ENCODE data around the gene E2F1. TPM values are rescaled to one million over a fixed set of nuclear protein-coding genes. Genes with fewer than 3 reads are reported as not detected.

The E2F1 gene
- total RNA-seq, 1 experiment from 2014 or later, result 48.7 TPM

GRCh38 chr20:33687993-33688937, 2.1 kb upstream of the E2F1 start:
- peak; percentile 45 for DNase-seq (ENCODE audit: low read depth)

- DNase-seq (ENCODE audit: low read depth), result peak; percentile 90
These were observed 1.3 kb upstream of the E2F1 start for GRCh38 chr20:33687370-33687915.

GRCh38 chr20:33686984-33687366, 790 bp upstream of the E2F1 start:
- no peak for DNase-seq (ENCODE audit: low read depth)

DNA sequence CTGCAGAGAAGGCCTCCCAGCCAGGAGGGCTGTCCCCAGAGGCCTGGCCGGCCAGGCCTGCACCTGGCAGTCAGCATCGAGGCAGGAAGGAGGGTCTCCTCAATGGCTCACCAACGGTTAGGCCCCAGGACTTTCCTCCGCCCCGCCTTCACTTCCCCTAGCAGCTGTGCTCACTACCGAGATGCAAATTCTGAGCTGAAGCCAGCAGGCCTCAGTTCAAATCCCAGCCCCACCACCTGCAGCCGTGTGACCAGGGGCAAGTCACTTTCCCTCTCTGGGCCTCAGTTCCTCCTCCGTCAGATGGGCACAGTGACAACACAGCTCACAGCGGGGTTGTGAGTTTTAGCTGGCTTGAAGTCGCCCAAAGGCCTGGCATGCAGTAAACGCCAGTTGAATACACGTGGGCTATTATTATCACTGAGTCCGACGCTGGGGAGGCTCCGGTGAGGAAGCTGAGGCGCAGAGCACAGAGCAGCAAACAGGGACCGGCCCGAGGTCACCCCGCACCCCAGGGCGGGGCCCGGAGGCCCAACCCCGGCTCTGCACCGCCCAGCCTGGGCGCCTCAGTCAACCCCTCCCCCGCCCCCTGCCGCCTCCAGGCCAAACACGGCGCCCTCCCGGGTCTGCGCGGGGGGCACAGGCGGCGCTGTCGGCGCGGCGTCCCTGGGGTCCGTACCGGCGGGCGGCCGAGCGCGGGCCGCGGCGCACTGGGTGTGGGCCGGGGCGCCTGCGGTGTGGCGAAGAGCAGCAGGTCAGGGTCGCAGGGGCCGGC, 671 bp downstream of the E2F1 start:
- DNase-seq (ENCODE audit: low read depth), result no peak

- no peak for DNase-seq (ENCODE audit: low read depth)
These were observed 1.5 kb downstream of the E2F1 start for GRCh38 chr20:33684533-33685327.

GRCh38 chr20:33681728-33682353, 4.3 kb downstream of the E2F1 start:
- no peak for DNase-seq (ENCODE audit: low read depth)

DNA sequence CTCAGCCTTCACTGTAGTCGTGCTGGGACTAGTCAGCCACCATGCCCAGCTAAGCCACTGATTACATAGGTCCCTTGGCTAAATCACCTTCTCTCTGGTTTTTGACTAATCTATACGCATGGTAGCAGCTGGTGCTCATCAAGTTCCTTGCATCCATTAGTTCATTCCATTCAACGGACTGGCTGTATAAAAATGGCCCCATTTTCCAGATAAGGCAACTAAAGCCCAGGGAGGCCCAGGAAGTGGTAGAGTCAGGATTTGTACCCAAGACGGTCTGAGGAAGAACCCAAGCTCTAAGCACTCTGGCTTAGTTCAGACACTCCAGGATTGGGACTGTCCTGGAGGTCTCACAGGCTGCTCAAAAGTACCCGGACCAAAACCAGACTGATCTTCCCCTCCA, 4.9 kb downstream of the E2F1 start:
- DNase-seq (ENCODE audit: low read depth), result no peak

DNA sequence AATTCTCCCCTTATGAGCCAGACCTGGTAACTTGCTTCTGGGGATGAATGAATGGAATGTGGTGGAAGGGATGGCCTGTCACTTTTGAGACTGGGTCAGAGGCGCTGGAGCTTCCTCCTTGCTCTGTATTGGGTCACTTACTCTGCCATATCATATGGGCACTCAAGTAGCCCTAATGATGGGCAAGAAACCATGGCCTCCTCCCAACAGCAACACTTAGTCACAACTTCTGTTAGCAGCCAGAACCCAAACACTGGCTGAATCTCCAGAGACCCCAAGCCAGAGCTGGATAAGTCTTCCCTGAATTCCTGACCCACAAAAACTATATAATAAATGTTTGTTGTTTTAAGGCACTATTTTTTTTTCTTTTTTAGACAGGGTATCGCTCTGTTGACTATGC, 5.5 kb downstream of the E2F1 start:
- no peak for DNase-seq (ENCODE audit: low read depth)

- no peak for DNase-seq (ENCODE audit: low read depth)
These were observed 6.3 kb downstream of the E2F1 start for GRCh38 chr20:33679758-33680485.

DNA sequence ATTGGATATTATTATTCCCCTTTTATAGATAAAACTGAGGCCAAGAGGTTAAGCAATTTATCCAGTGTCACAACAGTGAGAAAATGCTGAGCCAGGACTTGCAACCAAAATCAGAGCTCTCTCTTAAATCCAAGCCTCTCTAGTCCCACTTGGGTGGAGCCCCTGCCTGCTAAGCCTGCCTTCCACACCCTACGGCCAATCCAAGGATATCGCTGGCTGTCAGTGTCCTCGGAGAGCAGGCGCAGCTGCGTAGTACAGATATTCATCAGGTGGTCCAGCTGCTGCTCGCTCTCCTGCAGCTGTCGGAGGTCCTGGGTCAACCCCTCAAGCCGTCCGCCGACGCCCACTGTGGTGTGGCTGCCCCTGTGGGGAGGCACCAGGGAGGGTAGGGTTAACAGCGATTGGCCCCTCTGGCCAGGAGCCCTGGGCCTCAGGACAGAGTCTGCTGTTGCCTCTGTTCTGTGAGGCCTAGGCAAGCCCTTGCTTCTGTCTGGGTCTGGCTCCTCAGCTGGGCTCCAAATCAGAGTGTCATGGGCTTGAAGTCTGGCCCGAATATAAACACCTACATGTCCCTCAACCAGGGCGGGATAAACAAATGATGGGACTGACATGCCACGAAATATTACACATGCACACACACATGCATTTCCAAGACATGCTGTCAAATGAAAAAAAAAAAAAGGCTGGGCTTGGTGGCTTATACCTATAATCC, 8.0 kb downstream of the E2F1 start:
- no peak for DNase-seq (ENCODE audit: low read depth)

DNA sequence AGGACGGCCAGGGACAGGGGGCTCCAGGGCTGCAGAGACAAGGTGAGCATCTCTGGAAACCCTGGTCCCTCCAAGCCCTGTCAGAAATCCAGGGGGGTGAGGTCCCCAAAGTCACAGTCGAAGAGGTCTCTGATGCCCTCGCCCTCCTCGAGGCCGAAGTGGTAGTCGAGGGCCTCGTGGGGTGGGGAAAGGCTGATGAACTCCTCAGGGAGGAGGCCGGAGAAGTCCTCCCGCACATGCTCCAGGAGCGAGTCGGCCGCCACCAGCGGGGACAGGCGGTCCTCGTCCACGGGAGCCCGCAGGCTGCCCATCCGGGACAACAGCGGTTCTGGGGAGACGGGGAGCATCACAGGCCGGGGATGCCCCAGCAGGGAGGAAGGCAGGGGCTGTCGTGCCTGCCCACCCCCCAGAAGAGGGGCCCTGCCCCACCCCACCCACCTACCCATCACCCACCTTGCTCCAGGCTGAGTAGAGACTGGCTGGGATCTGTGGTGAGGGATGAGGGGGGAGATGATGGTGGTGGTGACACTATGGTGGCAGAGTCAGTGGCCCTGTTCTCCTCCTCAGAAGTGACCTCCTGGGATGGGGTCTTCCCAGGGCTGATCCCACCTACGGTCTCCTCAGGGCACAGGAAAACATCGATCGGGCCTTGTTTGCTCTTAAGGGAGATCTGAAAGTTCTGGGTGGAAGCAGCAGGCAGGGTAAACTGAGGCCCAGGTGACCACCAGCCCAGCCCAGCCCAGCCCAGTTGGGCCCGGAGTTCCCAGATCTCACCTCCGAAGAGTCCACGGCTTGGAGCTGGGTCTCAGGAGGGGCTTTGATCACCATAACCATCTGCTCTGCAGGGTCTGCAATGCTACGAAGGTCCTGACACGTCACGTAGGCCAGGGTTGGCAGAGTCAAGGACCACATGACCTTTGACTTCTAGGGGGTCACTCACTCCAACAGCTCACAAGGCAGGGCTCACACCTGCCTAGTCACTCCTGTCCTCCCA, 9.2 kb downstream of the E2F1 start:
- DNase-seq (ENCODE audit: low read depth), result no peak

GRCh38 chr20:33676121-33676520, 10.1 kb downstream of the E2F1 start:
- DNase-seq (ENCODE audit: low read depth), result no peak

DNA sequence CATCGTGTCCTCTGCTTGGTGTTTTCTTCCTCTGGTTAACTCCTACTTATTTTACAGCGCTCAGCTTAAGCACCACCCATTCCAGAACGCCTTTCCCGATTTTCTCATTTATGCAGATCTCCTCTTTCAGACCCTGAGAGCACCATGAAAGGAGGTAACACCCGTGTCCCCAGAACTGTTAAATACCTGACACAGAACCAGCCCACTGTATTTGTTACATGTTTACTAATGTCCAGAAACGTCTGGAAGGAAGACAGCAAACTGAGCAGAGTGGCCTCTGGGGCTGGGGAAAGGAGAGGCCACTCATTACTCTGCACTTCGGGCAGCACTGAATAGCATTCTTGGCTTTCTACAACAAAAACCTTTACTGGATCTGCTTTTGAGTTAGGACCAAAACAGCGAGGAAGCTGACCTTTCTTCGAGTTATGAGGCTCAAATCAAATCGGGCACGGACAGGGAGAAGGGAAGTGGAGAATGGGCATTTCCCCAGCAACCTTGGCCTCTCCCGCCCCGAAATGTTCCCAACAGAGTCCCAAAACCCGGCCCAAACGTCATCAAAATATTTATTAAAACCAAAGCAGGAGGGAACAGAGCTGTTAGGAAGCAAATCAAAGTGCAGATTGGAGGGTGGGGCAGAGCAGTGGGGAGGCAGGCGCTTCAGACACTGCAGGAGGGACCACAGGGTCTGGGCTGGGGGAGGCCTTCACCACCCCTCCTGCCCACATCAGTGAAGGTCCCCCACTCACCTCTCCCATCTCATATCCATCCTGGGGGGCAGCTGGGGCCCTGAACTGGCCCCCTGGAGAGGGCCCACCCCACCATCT, 10.8 kb downstream of the E2F1 start:
- no peak for DNase-seq (ENCODE audit: low read depth)

DNA sequence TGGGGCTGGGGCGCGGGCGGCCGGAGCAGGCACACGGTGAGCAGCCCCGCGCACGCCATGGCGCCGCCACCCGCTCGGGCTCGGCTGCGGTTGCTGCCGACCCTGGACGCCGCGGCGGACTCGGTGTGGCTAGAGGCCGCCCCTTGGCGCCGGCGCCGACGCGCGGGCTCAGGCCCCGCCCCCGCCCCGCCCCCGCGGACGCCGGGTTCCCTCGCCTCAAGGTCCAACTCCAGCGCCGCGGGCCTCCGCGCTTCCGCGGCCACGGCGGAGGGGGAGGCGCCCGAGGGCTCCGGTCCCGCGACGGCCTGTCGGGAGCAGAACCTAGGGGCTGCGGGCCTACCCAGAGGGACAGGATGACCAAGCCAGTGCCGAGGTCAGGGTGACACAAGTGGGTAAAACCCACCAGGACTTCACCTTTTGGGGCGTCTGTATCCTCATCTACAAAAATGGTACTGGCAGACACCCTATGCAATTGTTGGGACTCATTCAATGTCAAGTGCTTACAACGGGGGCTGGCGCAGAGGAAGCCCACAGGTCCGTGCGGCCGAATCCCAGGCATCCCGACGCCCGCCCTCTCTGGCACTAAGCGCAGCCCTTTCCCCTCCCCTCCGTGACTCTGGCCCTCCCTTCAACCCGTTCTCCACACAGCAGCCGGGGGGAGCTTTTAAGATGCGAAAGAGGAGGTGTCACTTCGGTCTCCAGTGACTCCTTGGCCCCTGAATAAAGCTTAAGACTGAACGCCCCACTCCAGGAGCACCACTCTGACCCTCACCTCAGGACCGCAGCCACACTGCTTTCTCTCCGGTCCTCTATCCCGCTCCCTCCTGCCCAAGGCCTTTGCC, 11.7 kb downstream of the E2F1 start, which contains the start of gene NECAB3:
TSS of gene NECAB3 (minus strand) at position 135 of the 842 bp plus-strand sequence. CDS start at position 59, 76 bp downstream.
- peak; percentile 54 for DNase-seq (ENCODE audit: low read depth)

- DNase-seq (ENCODE audit: low read depth), result no peak
These were observed 12.5 kb downstream of the E2F1 start for GRCh38 chr20:33673410-33674293.

All from HT1080 (cell line).